ENCODE measurements around the gene HSPA1B. TPM values are rescaled to one million over a fixed set of nuclear protein-coding genes. Genes with fewer than 3 reads are reported as not detected.

Gene HSPA1B
- total and polyA plus RNA-seq, 2 of the 4 experiments (the other 2 are of a cell fraction) = 61.1 to 93.6 TPM

- in situ Hi-C loops (cut with MboI; ENCODE audit: low sequenced_read_pairs) = no loop called here
- 83% methylated on average over 1 of the region's 2 CpGs; no CpG with 5 or more reads in 1 of the 2 experiments for WGBS, 2 experiments (ENCODE audit: extremely low coverage in 2 of 2, insufficient read length in 1 of 2)
- no peak overlapping the region for H3K23ac ChIP-seq (ENCODE audit: low read depth, low read length)
- H2BK5ac ChIP-seq (ENCODE audit: low read depth, low read length, poor library complexity, severe bottlenecking) = no peak overlapping the region
- H3K9me1 ChIP-seq (ENCODE audit: insufficient read depth, low read length) = no peaks in the 10 kb centered on the region
- no TSS peak for BruUV-seq (replicated peaks)
- H3K14ac ChIP-seq (replicated peaks; ENCODE audit: low read depth, low read length) = no peak overlapping the region
- H3K4me2 ChIP-seq (ENCODE audit: low read depth, low read length) = no peak overlapping the region
- no peak overlapping the region for H2BK20ac ChIP-seq (ENCODE audit: low read depth, low read length)
- no peak overlapping the region for H4K91ac ChIP-seq (ENCODE audit: insufficient read depth, low read depth, low read length)
- no peak overlapping the region for H2BK120ac ChIP-seq (ENCODE audit: low read depth, low read length)
- no peak overlapping the region for H4K5ac ChIP-seq (ENCODE audit: low read depth, low read length)
- peaks cover 2% of the 10 kb centered on the region for H3K4me1 ChIP-seq (ENCODE audit: control insufficient read depth, insufficient read depth, low read length)
- no peaks in the 10 kb centered on the region; the same call in 1 of the 2 replicates for H3K36me3 ChIP-seq (ENCODE audit: control insufficient read depth, insufficient read depth, low read length)
- no peak overlapping the region for H2AK9ac ChIP-seq (replicated peaks; ENCODE audit: low read depth, low read length, poor library complexity)
- CTCF ChIA-PET = interaction anchor here (0.6 kb wide), 1 partner anchor 16 kb away, joined by 4 read pairs; no protein-coding TSS in a partner anchor
- H3K79me1 ChIP-seq (ENCODE audit: low read depth in 1 of 2, low read length in 2 of 2) = no peaks in the 10 kb centered on the region
- H3K27ac ChIP-seq (ENCODE audit: insufficient read depth, low read length) = no peak overlapping the region
- no peak for ATAC-seq (ENCODE audit: low read depth)
- TF ChIP-seq NFE2L2 (IDR thresholded peaks at IDR 0.05; ENCODE audit: low read depth, low read length) (no peak), CTCF (conservative IDR thresholded peaks at IDR 0.05; ENCODE audit: low read depth, low read length) (no peak), BHLHE40 (IDR thresholded peaks at IDR 0.05; ENCODE audit: low read depth, low read length) (no peak), MAZ (IDR thresholded peaks at IDR 0.05; ENCODE audit: borderline replicate concordance, low read depth, low read length) (no peak)
- no peak overlapping the region for H3K56ac ChIP-seq (ENCODE audit: extremely low read depth, insufficient read depth, low read length)
- dilution Hi-C loops (cut with HindIII; ENCODE audit: low sequenced_read_pairs, unreplicated experiment) = no loop called here
- no peak overlapping the region for H2AK5ac ChIP-seq (ENCODE audit: low read depth, low read length)
- no peak overlapping the region for H3K9ac ChIP-seq (ENCODE audit: low read depth, low read length)
- H4K20me1 ChIP-seq (ENCODE audit: insufficient read depth, low read length) = no peaks in the 10 kb centered on the region
- no peak overlapping the region for H3K18ac ChIP-seq (ENCODE audit: low read depth, low read length)
- no peak overlapping the region for H2BK15ac ChIP-seq (ENCODE audit: low read depth, low read length)
- no peaks in the 10 kb centered on the region for H3K9me3 ChIP-seq (ENCODE audit: control insufficient read depth, insufficient read depth, low read length)
- POLR2A ChIA-PET (ENCODE audit: unreplicated experiment) = no interaction called here
- no peak overlapping the region for H3K4ac ChIP-seq (ENCODE audit: low read depth, low read length)
- no peak overlapping the region for H3K4me3 ChIP-seq (ENCODE audit: insufficient read depth, low read depth, low read length)
- intact Hi-C loops (cut with micrococcal nuclease) = no loop called here
- H2AFZ ChIP-seq (replicated peaks; ENCODE audit: low read length, poor library complexity) = no peak overlapping the region
- DNase-seq = no peak
- H3K27me3 ChIP-seq (ENCODE audit: control insufficient read depth, insufficient read depth, low read length) = no peaks in the 10 kb centered on the region
- H4K8ac ChIP-seq (ENCODE audit: low read depth in 2 of 2, low read length in 2 of 2) = no peak overlapping the region
These were observed 19.9 kb downstream of the HSPA1B start for GRCh38 chr6:31847276-31847978.

Data from IMR-90 (cell line).